ENCODE measurements around the gene DTX3L. TPM values are rescaled to one million over a fixed set of nuclear protein-coding genes. Genes with fewer than 3 reads are reported as not detected.
A peak's percentile ranks its signal among the peaks of the same experiment; 100 is the strongest.

DTX3L gene
- 23.8 and 36.4 TPM in 2 replicates for total RNA-seq

DNA sequence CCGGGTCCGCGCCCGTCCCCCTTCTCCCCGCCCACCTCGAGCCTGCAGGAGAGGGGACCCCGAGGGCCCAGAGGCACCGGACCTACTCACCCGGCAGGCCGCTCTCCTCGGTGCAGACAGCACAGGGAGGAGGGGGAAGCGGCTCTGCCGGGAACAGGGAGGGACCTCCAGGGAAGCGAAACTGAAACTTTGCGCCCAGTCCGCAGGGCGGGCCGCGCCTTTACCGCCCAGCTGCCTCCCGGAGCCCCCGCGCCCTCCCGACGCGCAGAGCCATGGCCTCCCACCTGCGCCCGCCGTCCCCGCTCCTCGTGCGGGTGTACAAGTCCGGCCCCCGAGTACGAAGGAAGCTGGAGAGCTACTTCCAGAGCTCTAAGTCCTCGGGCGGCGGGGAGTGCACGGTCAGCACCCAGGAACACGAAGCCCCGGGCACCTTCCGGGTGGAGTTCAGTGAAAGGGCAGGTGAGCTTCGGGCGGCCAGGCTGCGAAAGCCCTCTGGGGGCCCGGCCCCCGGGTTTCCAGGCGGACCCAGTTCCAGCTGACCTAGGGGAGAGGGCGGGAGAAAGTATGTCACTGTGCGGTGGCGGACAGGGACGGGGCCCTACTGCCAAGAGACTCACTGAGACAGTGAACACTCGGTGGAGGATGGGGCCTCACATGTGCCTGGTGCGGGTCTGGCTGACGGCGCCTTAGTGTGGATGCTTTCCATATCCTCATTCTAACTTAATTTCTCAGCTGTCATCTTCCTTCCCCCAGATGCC lies at the start of gene DTX3L, which contains the start of gene PARP9:
Gene DTX3L, plus strand, starts transcription at position 184 of the 758 bp plus-strand sequence. Its CDS starts 89 bp downstream, at position 273.
Gene PARP9, minus strand, starts transcription at position 146 of the 758 bp plus-strand sequence. CDS start 4,680 bp downstream, outside the sequence.
- DNase-seq, result peak; percentile 84

GRCh38 chr3:122515020-122515468 lies 49.1 kb upstream of the DTX3L start:
- no peak for DNase-seq

DNA sequence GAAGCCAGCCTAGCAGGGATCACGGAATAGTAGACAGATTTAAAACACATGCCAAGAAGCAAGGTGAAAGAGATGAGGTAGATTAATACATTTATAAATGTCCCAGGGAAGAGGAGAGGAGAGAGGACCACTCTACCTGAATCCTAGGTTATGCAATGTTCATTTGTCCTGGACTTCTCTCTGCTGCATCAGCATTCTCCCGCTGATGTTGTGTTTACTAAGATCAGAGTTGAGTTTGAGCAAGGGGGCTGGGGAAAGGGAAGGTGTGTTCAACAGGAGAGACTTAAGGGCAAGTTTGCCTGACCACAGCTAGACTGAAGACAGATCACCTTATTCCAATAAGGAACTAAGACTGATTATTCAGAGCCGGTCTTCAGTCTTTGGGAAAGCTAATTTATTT lies 48.3 kb upstream of the DTX3L start:
- DNase-seq, result no peak

DNA sequence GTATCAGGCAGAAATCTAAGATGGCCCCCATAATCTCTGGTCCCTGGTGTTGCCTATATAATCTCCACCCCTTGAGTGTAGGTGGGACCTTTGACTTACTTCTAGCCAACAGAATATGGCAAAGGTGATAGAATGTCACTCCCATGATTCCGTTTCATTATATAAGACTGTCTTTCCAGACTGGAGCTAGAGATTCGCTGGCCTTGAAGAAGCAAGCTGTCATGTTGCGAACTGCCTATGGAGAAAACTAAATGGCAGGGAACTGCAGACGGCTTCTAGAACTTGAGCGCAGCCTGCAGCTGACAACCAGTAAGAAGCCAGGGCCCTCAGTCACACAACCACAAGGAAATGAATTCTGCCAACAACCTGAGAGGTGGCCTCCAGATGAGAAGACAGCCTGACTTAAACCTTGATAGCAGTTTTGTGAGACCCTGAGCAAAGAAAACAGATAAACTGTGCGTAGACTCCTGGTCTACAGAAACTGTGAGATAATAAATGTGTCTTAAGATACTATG lies 47.2 kb upstream of the DTX3L start:
- DNase-seq, result no peak

GRCh38 chr3:122519693-122520092 lies 44.4 kb upstream of the DTX3L start:
- DNase-seq, result no peak

DNA sequence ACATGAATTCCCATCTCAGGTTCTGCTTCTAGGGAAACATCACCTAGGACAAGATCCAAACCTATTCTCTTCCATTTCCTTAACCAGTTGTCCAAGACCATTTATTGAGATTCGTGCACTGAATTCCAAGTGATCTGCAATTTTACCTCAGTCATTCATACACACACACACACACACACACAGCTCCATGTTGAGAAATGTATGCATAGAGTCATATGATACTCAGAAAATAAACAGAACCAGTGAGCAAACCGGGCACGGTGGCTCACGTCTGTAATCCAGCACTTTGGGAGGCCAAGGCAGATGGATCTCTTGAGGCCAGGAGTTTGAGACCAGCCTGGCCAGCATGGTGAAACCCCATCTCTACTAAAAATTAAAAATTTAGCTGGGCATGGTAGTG lies 43.3 kb upstream of the DTX3L start:
- DNase-seq, result no peak

- no peak for DNase-seq
Observed at GRCh38 chr3:122523317-122523716, 40.8 kb upstream of the DTX3L start.

DNA sequence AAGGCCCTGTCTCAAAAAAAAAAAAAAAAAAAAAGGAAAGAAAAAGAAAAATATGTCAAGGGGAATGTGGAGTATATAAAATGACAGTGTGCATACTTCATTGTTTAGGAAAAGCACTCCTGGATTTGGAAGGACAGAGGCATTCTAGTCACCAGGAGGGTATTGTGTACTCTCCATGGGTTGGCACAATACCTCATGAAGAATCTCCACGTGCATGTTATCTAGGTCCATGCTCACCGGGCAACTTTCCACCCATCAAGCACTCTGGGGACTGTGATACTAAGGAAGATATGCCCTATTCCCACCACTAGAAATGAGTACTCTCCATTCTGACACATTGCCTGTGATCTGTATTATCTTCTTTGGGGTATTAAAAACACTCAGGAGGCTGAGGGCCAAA lies 34.0 kb upstream of the DTX3L start:
- no peak for DNase-seq

- no peak for DNase-seq
Observed at GRCh38 chr3:122533480-122533879, 30.7 kb upstream of the DTX3L start.

- peak; percentile 22 for DNase-seq
Observed at GRCh38 chr3:122533931-122534334, 30.2 kb upstream of the DTX3L start.

- no peak for DNase-seq
Observed at GRCh38 chr3:122535964-122536631, 28.0 kb upstream of the DTX3L start.

DNA sequence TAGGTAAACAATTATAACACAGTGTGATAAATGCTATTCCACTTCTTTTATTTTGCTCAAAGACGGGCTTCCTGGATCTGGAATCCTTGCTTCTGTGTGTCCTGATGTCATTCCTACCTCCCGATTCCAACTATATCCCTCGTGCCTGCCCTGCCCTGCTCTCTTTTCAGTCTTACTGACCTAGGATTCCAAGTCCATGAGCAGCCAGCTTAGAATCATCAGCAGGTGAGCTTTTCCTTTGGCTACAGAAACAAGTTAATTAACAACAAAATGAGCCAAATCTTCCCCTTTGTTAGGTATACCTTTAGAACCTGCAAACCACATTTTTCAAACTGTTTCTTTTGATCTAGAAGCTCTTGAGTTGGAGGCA lies 27.5 kb upstream of the DTX3L start:
- DNase-seq, result no peak

DNA sequence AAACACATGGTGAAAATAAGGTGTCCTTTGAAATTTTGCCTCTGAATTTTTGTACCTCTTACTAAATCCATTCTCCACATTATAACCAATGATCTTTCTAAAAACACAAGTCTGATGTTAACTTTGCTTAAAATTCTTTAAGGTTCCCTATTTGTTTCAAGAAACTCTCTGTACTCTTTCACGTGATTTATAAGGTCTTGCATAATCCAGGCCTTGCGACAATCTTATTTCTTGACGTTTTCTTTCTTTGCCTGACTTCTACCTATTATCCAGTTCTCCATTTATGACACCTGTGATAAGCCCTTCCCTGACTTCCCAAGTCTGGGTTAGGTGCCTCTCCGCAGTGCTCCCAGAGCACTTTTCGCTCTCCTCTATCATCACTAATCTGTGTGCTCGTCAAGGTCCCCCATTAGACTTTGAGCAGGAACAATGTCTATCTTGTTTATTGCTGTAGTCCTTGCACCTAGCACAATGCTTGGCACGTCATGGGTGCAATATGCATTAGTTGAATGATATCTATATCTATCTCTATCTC lies 25.1 kb upstream of the DTX3L start:
- DNase-seq, result no peak

DNA sequence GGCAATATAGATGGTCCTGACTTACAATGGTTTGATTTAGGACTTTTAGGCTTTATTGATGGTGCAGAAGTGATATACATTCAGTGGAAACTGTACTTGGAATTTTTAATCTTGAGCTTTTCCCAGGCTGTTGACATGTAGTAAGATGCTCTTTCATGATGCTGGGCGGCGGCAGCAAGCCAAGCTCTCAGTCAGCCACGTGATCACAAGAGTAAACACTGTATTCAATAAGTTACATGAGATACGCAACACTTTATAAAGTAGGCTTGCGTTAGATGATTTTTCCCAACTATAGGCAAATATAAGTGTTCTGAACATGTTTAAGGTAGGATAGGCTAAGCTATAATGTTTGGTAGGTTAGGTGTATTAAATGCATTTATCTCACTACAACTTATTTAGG lies 18.0 kb upstream of the DTX3L start:
- DNase-seq, result no peak

GRCh38 chr3:122548076-122548475 lies 16.1 kb upstream of the DTX3L start:
- DNase-seq, result no peak

DNA sequence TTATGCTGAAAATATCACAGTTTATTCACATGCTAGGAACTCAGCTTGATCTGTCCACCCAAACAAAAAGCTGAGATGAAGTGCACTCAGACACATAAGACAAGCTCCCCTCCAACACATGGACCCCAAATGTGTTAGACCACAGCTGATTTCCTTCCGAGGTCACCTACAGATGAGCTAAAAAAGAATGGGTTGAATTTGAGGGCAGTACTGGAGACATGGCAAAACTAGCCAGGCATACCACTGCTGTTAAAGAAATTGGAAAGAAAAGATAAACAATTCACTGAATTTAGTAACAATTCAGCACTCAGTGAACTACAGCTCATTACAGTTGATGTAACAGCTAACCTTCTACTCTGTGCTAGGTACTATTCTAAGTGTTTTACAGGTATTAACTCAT lies 15.5 kb upstream of the DTX3L start:
- no peak for DNase-seq

DNA sequence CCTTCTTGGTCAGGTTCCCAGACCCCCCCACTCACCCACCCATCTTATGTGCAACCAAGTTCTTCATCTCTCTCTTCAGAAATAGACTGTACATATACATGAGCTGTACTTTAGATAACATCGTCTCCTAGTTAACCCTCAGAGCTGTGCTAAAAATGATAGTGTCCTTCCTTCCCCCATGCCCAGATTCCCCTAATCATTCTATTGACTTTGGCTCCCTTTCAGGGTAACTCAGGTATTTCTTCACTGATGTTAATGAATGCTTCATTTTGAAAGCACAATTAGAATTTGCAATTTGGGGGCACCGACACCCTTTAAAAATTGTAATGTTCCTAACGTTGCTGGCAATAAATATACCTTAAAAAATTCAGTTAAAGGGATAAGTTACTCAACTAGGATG lies 11.0 kb upstream of the DTX3L start:
- no peak for DNase-seq

- no peak for DNase-seq
Observed at GRCh38 chr3:122555275-122556071, 8.7 kb upstream of the DTX3L start.

DNA sequence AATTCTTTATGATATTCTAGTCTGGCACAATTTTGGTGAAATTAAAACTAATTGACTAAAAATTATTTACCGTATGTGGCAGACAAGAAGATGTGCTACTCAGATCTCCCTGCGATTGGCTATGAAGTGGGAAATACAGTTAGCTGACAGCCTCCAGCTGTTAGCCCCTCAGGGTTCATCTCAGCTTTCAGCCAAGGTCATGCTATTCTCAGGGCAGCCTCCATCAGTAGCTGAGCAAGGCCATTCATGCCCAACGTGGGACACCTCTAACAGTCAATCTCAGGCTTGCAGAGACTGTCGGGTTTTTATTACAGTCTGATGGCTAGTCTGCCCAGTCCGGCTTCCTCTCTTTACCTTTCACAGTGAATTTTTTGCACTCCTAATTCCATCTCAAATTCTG lies 6.8 kb upstream of the DTX3L start:
- no peak for DNase-seq

DNA sequence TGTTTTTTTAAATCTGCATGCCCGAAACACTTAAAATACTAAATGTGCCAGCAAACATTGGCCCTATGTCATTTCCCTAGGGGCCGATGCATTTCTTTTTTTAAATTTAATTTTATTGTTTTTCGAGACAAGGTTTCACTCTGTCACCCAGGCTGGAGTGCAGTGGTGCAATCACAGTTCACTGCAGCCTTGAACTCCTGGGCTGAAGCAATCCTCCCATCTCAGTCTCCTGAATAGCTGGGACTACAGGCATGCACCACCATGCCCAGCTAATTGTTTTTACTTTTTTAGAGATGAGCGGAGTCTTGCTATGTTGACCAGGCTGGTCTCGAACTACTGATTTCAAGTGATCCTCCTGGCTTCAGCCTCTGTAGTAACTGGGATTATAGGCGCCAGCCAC lies 5.5 kb upstream of the DTX3L start:
- DNase-seq, result no peak

DNA sequence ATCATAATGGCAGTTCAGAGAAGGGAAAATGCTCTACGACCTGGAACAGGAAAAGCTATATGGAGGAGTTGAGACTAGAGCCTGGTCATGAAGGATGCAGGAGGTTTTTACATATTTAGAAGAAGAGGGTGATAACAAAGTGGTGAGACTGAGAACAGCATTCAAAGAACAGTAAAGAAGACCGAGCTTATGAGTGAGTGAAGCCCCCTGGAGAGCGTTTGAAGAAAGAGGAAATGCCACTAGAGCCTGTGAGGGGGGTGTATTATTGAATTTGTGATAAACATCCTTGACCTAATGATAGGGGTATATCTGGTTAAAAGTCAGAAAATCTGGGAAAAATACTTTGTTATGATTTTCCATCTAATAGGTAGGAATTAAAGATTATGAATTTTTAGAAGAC lies 4.2 kb upstream of the DTX3L start:
- DNase-seq, result no peak

- DNase-seq, result peak; percentile 80
Observed at GRCh38 chr3:122560680-122561079, 3.5 kb upstream of the DTX3L start.

Measured in dermis blood vessel endothelial cell (primary cell).